Loucy (cell line): ENCODE results near the gene NRF1.

Experiments
- CTCF ChIP-seq: fragments of 200-600 bp; sonication (generic); conservative IDR thresholded peaks from 2 replicates; pipeline ENCODE4 v1.5.1; 2014; ENCODE audit warnings: mild to moderate bottlenecking, antibody characterized with exemption, low read length
- EZH2phosphoT487 ChIP-seq: fragments of 200-600 bp; IDR thresholded peaks from 2 replicates; pipeline ENCODE4 v1.6.1; 2018; ENCODE audit warnings: antibody characterized with exemption, mild to moderate bottlenecking, moderate library complexity, borderline replicate concordance

- TF ChIP-seq CTCF (peak; percentile 60), EZH2phosphoT487 (no peak)
Observed at GRCh38 chr7:129644634-129645230, 33.2 kb downstream of the NRF1 start.
